ENCODE results near the gene INSYN2A. TPM values are rescaled to one million over a fixed set of nuclear protein-coding genes. Genes with fewer than 3 reads are reported as not detected.

The INSYN2A gene
- total RNA-seq, 4 donors from 2014 or later = 0.19 to 0.48 TPM; not detected in 2

GRCh38 chr10:127189226-127189625 lies 7.2 kb downstream of the INSYN2A start:
- DNase-seq (ENCODE audit: low spot score) (no peak), ATAC-seq (ENCODE audit: low FRiP score) (no peak)
- no peak for TF ChIP-seq CTCF (IDR thresholded peaks at IDR 0.05)

GRCh38 chr10:127186813-127187212 lies 9.6 kb downstream of the INSYN2A start:
- TF ChIP-seq CTCF (IDR thresholded peaks at IDR 0.05) = no peak
- ATAC-seq (ENCODE audit: low FRiP score) (no peak), DNase-seq (ENCODE audit: low spot score) (no peak)

GRCh38 chr10:127184582-127184981 lies 11.8 kb downstream of the INSYN2A start:
- TF ChIP-seq CTCF (IDR thresholded peaks at IDR 0.05) = no peak
- no peak for ATAC-seq (ENCODE audit: low FRiP score)
- DNase-seq (ENCODE audit: low spot score) = no peak

GRCh38 chr10:127182161-127182560 lies 14.2 kb downstream of the INSYN2A start:
- no peak for TF ChIP-seq CTCF (IDR thresholded peaks at IDR 0.05)
- ATAC-seq (ENCODE audit: low FRiP score) (no peak), DNase-seq (ENCODE audit: low spot score) (no peak)

GRCh38 chr10:127179612-127180250 lies 16.7 kb downstream of the INSYN2A start:
- ATAC-seq (ENCODE audit: low FRiP score) (no peak), DNase-seq (ENCODE audit: low spot score) (no peak)
- no peak for TF ChIP-seq CTCF (IDR thresholded peaks at IDR 0.05)

- no peak for TF ChIP-seq CTCF (IDR thresholded peaks at IDR 0.05)
- DNase-seq (ENCODE audit: low spot score) (no peak), ATAC-seq (ENCODE audit: low FRiP score) (no peak)
Measured at GRCh38 chr10:127176649-127177048, 19.7 kb downstream of the INSYN2A start.

- TF ChIP-seq CTCF (IDR thresholded peaks at IDR 0.05) = no peak
- ATAC-seq (ENCODE audit: low FRiP score) (no peak), DNase-seq (ENCODE audit: low spot score) (no peak)
Measured at GRCh38 chr10:127175357-127176110, 20.9 kb downstream of the INSYN2A start.
